A673 (cell line): ENCODE results near the gene TMEM178B.

Source experiments
- CTCF ChIP-seq: fragments of 300-800, 200-600 bp; sonication (generic); conservative IDR thresholded peaks from 2 replicates; pipeline ENCODE4 v1.5.1; 2017; ENCODE audit warnings: low read depth, mild to moderate bottlenecking, antibody characterized with exemption, low read length, moderate library complexity, mixed read lengths
- EZH2 ChIP-seq: fragments of 200-600 bp; sonication (generic); IDR thresholded peaks from 2 replicates; pipeline ENCODE4 v1.6.1; 2017; ENCODE audit warnings: borderline replicate concordance, low read depth, mild to moderate bottlenecking, mixed read lengths, antibody characterized with exemption, low read length; ENCODE audit not compliant: poor library complexity, severe bottlenecking

GRCh38 chr7:141221007-141221612 is 147.2 kb downstream of the TMEM178B start:
- TF ChIP-seq CTCF (no peak), EZH2 (no peak)
